ENCODE data around the gene LRRC59. TPM values are rescaled to one million over a fixed set of nuclear protein-coding genes. Genes with fewer than 3 reads are reported as not detected.

Gene LRRC59
- total and polyA plus RNA-seq, 2 donors (not counting 1 experiment from before 2014, with no cell fraction given): 27.7 to 31.2 TPM

DNA sequence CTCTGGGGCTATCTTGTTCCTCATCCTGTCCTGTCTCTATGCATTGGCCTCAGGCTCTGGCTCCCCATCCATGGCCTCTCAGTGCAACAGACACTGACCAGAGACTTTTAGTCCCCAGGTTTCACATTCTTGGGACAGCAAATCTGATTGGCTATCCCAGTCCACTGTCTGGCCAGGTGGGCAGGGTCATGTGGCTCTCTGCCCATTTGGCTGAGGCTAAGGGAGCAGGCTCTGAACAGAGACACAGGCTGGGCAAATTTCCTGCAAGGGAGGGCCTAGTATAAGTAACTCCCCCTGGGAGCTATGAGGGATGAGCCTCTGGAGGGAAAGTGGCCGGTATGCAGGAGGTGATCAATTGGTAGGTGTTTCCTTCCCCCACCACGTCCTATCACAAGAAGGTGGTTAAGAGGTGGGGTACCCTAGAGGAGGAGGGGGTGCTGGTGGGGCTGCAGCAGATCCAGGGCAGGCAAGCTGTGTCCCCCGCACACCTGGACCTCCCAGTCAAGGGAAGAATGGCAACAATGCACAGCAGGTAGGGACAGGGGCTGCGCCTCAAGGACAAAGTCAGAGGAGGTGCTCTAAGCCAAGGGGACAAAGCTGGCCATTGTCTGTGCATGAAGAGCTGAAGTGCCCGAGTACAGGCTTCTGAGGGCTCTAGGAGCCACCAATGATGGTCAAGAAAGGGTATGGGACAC is 38.2 kb downstream of the LRRC59 start:
- Mint-ChIP-seq H3K27me3 (no peaks in the 10 kb centered on the region), H3K9me3 (ENCODE audit: insufficient read depth) (no peaks in the 10 kb centered on the region), H3K4me3 (no peak overlapping the region), H3K4me1 (peaks cover 8% of the 10 kb centered on the region), H3K27ac (no peak overlapping the region)
- H3K27me3 ChIP-seq (replicated peaks in 1 of 4; ENCODE audit: control extremely low read depth in 1 of 4, control insufficient read depth in 3 of 4, insufficient read depth in 4 of 4, low read length in 3 of 4): no peaks in the 10 kb centered on the region
- intact Hi-C loops (cut with micrococcal nuclease): no loop called here
- no peak overlapping the region for H3K27ac ChIP-seq (ENCODE audit: low read length in 2 of 2)
- DNase-seq (no peak), ATAC-seq (ENCODE audit: low read depth) (no peak)
- no peak overlapping the region for H3K9ac ChIP-seq (ENCODE audit: low read length)
- H2AFZ ChIP-seq (ENCODE audit: insufficient read depth, low read depth, low read length, poor library complexity, severe bottlenecking): no peak overlapping the region
- peaks cover 4% of the 10 kb centered on the region for H3K79me2 ChIP-seq (ENCODE audit: control insufficient read depth, insufficient read depth, low read length)
- no peak overlapping the region for H3K4me2 ChIP-seq (replicated peaks; ENCODE audit: low read depth, low read length, poor library complexity, severe bottlenecking)
- ChIA-PET CTCF (interaction anchor here (0.9 to 5.0 kb wide), 5 partner anchors 10 to 142 kb away, joined by 3 to 43 read pairs (median 18); partner anchors contain the start of genes LRRC59 and RSAD1), POLR2A (no interaction called here)
- no peaks in the 10 kb centered on the region for H3K9me3 ChIP-seq (ENCODE audit: control extremely low read depth in 1 of 3, control insufficient read depth in 2 of 3, insufficient read depth in 1 of 3, low read length in 2 of 3)
- peaks cover 0 to 43% of the 10 kb centered on the region in 2 experiments for H3K36me3 ChIP-seq (replicated peaks in 1 of 2; ENCODE audit: control extremely low read depth in 1 of 2, control insufficient read depth in 1 of 2, extremely low read depth in 1 of 2, insufficient read depth in 2 of 2, low read length in 1 of 2)
- no peak overlapping the region for H3K4me3 ChIP-seq (ENCODE audit: control extremely low read depth in 1 of 5, extremely low read depth in 1 of 5, insufficient read depth in 1 of 5, low read depth in 2 of 5, low read length in 4 of 5)
- peaks cover 5 to 8% of the 10 kb centered on the region in 2 donors for H3K4me1 ChIP-seq (ENCODE audit: control insufficient read depth in 2 of 2, insufficient read depth in 2 of 2, low read length in 2 of 2)
- 97% methylated on average over 3 of the region's 5 CpGs for WGBS (ENCODE audit: insufficient coverage)
- TF ChIP-seq, protein P1, sequence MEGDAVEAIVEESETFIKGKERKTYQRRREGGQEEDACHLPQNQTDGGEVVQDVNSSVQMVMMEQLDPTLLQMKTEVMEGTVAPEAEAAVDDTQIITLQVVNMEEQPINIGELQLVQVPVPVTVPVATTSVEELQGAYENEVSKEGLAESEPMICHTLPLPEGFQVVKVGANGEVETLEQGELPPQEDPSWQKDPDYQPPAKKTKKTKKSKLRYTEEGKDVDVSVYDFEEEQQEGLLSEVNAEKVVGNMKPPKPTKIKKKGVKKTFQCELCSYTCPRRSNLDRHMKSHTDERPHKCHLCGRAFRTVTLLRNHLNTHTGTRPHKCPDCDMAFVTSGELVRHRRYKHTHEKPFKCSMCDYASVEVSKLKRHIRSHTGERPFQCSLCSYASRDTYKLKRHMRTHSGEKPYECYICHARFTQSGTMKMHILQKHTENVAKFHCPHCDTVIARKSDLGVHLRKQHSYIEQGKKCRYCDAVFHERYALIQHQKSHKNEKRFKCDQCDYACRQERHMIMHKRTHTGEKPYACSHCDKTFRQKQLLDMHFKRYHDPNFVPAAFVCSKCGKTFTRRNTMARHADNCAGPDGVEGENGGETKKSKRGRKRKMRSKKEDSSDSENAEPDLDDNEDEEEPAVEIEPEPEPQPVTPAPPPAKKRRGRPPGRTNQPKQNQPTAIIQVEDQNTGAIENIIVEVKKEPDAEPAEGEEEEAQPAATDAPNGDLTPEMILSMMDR (IDR thresholded peaks at IDR 0.05): no peak
- TF ChIP-seq EZH2 (IDR thresholded peaks at IDR 0.05; ENCODE audit: borderline replicate concordance, insufficient read depth, low read depth, low read length, poor library complexity, severe bottlenecking): no peak
- H4K20me1 ChIP-seq (ENCODE audit: control insufficient read depth, insufficient read depth, low read length, poor library complexity, severe bottlenecking): peaks cover 13% of the 10 kb centered on the region

DNA sequence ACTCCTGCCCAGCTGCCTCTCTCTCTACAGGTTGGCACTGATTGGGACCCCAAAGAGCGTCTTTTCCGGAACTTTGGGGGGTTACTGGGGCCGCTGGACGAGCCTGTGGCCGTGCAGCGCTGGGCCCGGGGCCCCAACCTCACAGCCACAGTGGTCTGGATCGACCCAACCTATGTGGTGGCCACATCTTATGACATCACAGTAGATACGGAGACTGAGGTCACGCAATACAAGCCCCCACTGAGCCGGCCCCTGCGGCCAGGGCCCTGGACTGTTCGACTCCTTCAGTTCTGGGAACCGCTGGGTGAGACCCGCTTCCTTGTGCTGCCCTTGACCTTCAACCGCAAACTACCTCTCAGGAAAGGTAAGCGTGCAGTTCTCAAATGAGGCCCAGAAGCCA is 39.1 kb downstream of the LRRC59 start:
- Histone ChIP-seq H3K36me3 (replicated peaks in 1 of 2; ENCODE audit: control extremely low read depth in 1 of 2, control insufficient read depth in 1 of 2, extremely low read depth in 1 of 2, insufficient read depth in 2 of 2, low read length in 1 of 2) (peaks cover 0 to 51% of the 10 kb centered on the region in 2 experiments), H3K4me2 (replicated peaks; ENCODE audit: low read depth, low read length, poor library complexity, severe bottlenecking) (no peak overlapping the region), H3K4me1 (ENCODE audit: control insufficient read depth in 2 of 2, insufficient read depth in 2 of 2, low read length in 2 of 2) (peaks cover 5 to 8% of the 10 kb centered on the region in 2 donors), H2AFZ (ENCODE audit: insufficient read depth, low read depth, low read length, poor library complexity, severe bottlenecking) (no peak overlapping the region), H3K27ac (ENCODE audit: low read length in 2 of 2) (no peak overlapping the region), H3K79me2 (ENCODE audit: control insufficient read depth, insufficient read depth, low read length) (peaks cover 4% of the 10 kb centered on the region), H3K9ac (ENCODE audit: low read length) (no peak overlapping the region), H3K4me3 (ENCODE audit: control extremely low read depth in 1 of 5, extremely low read depth in 1 of 5, insufficient read depth in 1 of 5, low read depth in 2 of 5, low read length in 4 of 5) (no peak overlapping the region), H3K27me3 (replicated peaks in 1 of 4; ENCODE audit: control extremely low read depth in 1 of 4, control insufficient read depth in 3 of 4, insufficient read depth in 4 of 4, low read length in 3 of 4) (no peaks in the 10 kb centered on the region), H3K9me3 (ENCODE audit: control extremely low read depth in 1 of 3, control insufficient read depth in 2 of 3, insufficient read depth in 1 of 3, low read length in 2 of 3) (no peaks in the 10 kb centered on the region), H4K20me1 (ENCODE audit: control insufficient read depth, insufficient read depth, low read length, poor library complexity, severe bottlenecking) (peaks cover 13% of the 10 kb centered on the region)
- Mint-ChIP-seq H3K27me3 (no peaks in the 10 kb centered on the region), H3K4me1 (peaks cover 8% of the 10 kb centered on the region), H3K9me3 (ENCODE audit: insufficient read depth) (no peaks in the 10 kb centered on the region), H3K4me3 (no peak overlapping the region), H3K27ac (no peak overlapping the region)
- TF ChIP-seq, protein P1 (IDR thresholded peaks at IDR 0.05): no peak
- TF ChIP-seq EZH2 (IDR thresholded peaks at IDR 0.05; ENCODE audit: borderline replicate concordance, insufficient read depth, low read depth, low read length, poor library complexity, severe bottlenecking): no peak
- DNase-seq (no peak), ATAC-seq (ENCODE audit: low read depth) (no peak)
- 95% methylated on average over 14 of the region's 17 CpGs for WGBS (ENCODE audit: insufficient coverage)
- CTCF ChIA-PET: interaction anchor here (0.7 to 0.9 kb wide), 2 partner anchors 14 to 21 kb away, joined by 3 read pairs; no protein-coding TSS in a partner anchor
- POLR2A ChIA-PET: interaction anchor here (0.7 kb wide), 1 partner anchor 9 kb away, joined by 8 read pairs; no protein-coding TSS in a partner anchor
- intact Hi-C loops (cut with micrococcal nuclease): no loop called here

Data from B cell (primary cell).